ENCODE data around the gene KIFC3.
"Not testable (repeated sequence)": the region's sequence is repeated elsewhere in the genome, so short reads cannot be mapped to it uniquely, and the experiment has no call there.

Gene KIFC3, protein sequence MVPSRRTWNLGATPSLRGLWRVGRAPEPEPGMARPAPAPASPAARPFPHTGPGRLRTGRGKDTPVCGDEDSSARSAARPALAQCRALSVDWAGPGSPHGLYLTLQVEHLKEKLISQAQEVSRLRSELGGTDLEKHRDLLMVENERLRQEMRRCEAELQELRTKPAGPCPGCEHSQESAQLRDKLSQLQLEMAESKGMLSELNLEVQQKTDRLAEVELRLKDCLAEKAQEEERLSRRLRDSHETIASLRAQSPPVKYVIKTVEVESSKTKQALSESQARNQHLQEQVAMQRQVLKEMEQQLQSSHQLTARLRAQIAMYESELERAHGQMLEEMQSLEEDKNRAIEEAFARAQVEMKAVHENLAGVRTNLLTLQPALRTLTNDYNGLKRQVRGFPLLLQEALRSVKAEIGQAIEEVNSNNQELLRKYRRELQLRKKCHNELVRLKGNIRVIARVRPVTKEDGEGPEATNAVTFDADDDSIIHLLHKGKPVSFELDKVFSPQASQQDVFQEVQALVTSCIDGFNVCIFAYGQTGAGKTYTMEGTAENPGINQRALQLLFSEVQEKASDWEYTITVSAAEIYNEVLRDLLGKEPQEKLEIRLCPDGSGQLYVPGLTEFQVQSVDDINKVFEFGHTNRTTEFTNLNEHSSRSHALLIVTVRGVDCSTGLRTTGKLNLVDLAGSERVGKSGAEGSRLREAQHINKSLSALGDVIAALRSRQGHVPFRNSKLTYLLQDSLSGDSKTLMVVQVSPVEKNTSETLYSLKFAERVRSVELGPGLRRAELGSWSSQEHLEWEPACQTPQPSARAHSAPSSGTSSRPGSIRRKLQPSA

GRCh38 chr16:57802341-57803133 is at the start of gene KIFC3:
TSS of gene KIFC3 (minus strand) at chr16:57802491. CDS start at chr16:57798243, 4,248 bp downstream.
- DNase-seq = peak; percentile 77

- no peak for DNase-seq
These were observed 45.9 kb upstream of the KIFC3 start for GRCh38 chr16:57848181-57848580.

GRCh38 chr16:57846931-57847330 is 44.6 kb upstream of the KIFC3 start:
- not testable (repeated sequence) for DNase-seq

- no peak for DNase-seq
These were observed 43.9 kb upstream of the KIFC3 start for GRCh38 chr16:57846078-57846697.

DNA sequence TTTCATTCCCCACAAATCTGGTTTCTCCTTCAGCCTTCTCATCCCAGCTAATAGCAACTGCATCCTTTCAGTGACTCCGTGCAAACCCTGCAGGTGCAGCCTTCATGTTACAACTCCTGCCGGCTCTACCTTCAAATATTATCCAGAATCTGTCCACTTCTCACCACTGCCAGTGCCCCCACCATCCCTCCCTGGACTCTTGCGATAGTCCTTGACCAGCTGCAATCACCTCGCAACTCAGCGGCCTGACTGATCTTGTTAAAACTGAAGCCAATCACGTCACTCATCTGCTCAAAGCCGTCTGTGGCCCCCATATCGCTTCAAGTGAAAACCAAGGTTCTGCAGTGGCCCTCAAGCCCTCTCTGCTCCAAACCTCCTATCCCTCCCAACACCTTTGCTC is 42.8 kb upstream of the KIFC3 start:
- DNase-seq = no peak

- no peak for DNase-seq
These were observed 42.2 kb upstream of the KIFC3 start for GRCh38 chr16:57844416-57845030.

GRCh38 chr16:57843400-57843799 is 41.1 kb upstream of the KIFC3 start:
- DNase-seq = no peak

DNA sequence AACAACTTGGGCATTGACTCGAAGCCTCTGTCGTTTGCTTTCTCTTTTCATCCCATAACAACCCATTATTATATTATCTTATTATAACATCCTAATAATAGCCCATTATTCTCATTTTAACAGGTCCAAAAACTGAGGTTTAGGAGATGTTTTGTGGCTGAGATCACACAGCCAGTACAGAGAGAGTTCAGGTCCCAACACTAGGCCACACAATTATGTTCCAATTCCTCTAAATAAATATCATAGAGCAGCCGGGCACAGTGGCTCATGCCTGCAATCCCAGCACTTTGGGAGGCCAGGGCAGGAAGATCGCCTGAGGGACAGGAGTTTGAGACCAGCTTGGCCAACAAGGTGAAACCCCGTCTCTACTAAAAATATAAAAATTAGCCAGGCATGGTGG is 40.3 kb upstream of the KIFC3 start:
- DNase-seq = no peak

DNA sequence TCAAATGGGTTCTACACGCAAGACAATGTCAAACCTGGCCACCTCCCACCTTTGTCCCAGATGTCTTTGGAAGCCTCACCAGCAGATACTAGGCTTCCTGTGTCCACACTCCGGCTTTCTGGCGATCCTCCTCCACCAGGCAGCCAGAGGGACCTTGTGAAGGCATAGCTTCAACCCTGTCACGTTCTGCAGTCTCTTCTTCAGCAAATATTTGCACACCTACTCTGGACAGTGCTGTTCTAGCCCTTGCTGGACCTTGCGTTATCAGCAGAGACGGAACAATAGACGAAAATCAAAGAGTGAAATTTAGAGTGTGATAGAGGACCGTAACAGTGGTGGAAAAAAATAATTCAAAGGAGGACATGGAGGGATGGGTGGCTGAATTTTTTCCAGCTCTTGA is 38.5 kb upstream of the KIFC3 start:
- DNase-seq = no peak

DNA sequence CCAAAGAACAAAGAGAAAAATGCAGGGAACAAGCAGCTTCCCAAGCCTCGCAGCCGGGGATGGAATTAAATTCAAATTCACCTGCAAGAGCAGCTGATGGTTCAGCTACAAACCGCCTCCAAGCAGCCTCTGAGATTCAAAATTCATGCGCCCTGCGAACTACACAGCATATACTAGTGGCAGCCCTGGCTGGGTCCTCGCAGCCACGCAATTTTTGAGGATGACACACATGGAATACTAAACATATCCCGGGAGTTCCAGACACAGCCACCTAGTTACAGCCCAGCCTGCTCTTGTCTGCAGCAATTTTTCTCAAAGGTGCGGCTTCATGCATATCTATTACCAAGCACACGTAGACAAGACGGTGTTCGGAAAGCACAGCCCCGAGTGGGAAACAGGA is 35.9 kb upstream of the KIFC3 start:
- no peak for DNase-seq

DNA sequence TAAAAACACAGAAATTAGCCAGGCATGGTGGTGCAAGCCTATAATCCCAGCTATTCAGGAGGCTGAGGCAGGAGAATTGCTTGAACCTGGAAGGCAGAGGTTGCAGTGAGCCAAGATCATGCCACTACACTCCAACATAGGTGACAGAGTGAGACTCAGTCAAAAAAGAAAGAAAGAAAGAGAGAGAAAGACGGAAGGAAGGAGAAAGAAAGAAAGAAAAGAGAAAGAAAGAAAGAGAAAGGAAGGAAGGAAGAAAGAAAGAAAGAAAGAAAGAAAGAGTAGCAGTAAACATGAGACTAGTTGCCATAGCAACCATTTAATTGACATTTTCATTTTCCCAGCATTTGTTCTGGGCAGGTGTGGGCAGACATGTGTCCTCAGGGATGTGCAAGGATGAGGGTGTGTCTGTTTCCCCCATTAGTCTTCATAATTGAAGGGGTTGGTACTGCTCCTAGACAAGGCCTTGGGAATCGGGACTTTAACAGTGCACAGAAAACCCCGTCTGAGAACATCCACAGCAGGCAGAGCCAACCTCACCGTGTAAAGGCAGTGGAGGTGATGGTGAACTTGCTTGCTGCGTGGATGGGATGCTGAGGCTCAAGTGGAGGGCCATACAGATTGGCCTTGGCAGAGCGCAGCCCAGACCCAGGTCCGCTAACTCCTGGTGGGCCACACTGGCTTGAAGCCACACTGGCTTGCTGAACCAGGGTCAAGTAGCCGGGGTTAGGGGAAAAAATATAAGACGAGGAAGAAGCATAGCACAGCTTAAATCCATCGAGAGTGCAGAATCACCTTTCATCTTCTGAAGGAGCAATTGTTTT is 35.2 kb upstream of the KIFC3 start:
- no peak for DNase-seq

- not testable (repeated sequence) for DNase-seq
These were observed 33.1 kb upstream of the KIFC3 start for GRCh38 chr16:57835439-57835838.

DNA sequence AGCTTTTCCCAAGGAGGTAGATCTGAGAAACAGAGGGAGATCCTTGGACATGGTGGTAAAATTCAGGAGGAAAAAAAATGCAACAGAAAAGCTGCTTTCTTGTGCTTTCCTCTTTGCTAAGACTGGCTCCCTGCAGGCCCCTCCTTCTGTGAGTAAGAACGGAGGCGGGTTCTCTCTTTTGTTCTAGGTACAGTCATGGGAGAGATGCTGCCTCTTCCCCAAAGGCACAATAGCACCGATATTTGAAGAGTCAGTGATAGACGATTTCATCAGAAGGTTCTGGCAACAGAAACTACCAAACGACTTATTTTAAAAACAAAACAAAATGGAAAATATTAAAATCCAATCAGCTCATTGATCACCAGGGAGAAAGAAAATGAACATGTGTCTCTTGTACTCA is 32.6 kb upstream of the KIFC3 start:
- no peak for DNase-seq

- DNase-seq = no peak
These were observed 28.7 kb upstream of the KIFC3 start for GRCh38 chr16:57830890-57831484.

DNA sequence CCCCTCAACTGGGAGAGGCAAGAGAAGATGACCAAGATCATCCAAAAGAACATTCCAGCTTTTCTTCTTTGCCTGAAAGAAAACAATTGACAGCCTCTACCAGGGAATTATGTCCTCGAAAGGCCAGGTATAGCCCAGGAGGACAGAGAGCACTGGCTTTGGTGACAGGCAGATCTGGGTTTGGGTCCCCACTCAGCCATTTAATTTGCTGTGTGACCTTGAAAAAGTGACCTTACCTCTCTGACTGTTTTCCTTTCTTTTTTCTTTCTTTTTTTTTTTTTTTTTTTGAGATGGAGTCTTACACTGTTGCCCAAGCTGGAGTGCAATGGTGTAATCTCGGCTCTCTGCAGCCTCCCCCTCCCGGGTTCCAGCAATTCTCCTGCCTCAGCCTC is 27.7 kb upstream of the KIFC3 start:
- no peak for DNase-seq

DNA sequence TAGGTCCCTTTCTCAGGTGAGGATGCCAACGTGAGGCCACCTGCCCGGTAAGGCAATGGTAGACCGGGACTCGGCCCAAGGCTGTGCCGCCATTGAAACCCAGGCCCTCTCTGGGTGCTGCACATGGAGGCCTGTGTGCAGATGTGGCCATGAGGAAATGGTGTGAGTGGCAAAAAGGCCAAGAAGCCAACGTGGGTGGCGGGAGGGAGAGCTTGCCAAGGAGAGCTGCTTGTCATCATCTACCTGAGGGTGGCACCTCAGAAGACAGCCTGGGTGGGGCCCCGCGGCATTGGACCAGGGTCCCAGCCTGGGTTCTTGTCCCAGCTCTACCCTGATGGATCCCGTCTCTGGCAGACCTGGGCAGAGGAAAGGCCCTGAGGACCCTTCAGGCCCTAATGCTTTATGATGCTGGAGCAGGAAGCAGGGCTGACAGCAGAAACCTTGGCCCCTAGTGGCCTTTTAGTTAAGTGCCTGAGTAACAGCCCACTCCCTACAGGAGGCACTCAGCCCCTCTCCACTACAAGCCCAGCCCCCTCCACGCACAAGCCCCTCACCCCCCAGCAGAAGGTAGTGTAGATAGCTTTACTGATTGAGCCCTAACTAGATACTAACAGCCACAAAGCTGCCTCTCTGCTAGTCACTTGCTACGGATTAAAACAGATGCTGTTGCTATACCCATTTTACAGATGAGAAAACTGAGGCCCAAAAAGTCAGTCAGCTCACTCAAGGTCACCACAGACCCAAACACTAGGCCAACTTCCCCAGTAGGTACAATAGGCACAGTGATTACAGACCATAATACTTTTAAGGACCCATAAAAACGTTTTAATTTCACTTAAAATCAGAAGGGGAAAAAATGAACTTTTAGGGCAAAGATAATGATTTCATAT is 26.2 kb upstream of the KIFC3 start:
- DNase-seq = no peak

GRCh38 chr16:57826706-57827625 is 24.7 kb upstream of the KIFC3 start:
- DNase-seq = no peak

GRCh38 chr16:57826052-57826451 is 23.8 kb upstream of the KIFC3 start:
- no peak for DNase-seq
